ENCODE results near the gene CHD1. TPM values are rescaled to one million over a fixed set of nuclear protein-coding genes. Genes with fewer than 3 reads are reported as not detected.

CHD1 gene
- total and polyA plus RNA-seq, 2 donors (not counting 3 experiments of a cell fraction or from before 2014, with no cell fraction given), result 16.2 to 48.9 TPM

DNA sequence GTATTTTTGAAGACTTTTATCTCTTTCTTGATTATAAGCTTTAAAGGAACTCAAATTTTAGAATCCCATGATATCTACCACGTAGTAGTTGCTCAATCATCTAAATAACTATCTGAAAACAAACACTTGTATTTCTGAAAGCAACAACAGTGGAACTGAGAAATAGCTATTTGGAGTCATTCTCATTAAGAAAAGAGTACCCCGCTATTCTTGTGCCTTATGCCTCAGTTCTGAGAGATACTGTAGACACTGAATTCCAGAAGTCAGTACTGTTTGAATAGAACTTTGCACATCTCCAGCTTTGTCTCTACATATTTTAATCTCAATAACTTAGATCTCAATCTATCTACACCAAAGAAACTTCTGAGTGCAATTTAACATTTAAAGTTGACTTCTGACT lies 11.4 kb downstream of the CHD1 start:
- Histone ChIP-seq H3K79me2 (ENCODE audit: control insufficient read depth, insufficient read depth, low read length) (peaks cover 94% of the 10 kb centered on the region), H3K4me2 (ENCODE audit: insufficient read depth, low read length) (no peak overlapping the region), H3K27me3 (ENCODE audit: control insufficient read depth in 2 of 2, insufficient read depth in 2 of 2, low read length in 2 of 2) (no peaks in the 10 kb centered on the region), H3K4me1 (ENCODE audit: control insufficient read depth, extremely low read depth, insufficient read depth, low read length) (no peaks in the 10 kb centered on the region), H2AFZ (ENCODE audit: low read depth, low read length) (no peak overlapping the region), H3K36me3 (ENCODE audit: control insufficient read depth in 2 of 2, extremely low read depth in 1 of 2, insufficient read depth in 2 of 2, low read length in 2 of 2) (peaks cover 3 to 5% of the 10 kb centered on the region in 2 experiments), H4K20me1 (replicated peaks; ENCODE audit: control insufficient read depth, extremely low read depth, insufficient read depth, low read length) (peaks cover 5% of the 10 kb centered on the region), H3K9me1 (replicated peaks; ENCODE audit: control insufficient read depth, extremely low read depth, insufficient read depth, low read length) (peaks cover 3% of the 10 kb centered on the region), H3K27ac (ENCODE audit: insufficient read depth, low read depth, low read length) (no peak overlapping the region), H3K9ac (replicated peaks; ENCODE audit: extremely low read depth, insufficient read depth, low read length) (no peak overlapping the region), H3K4me3 (replicated peaks in 1 of 3; ENCODE audit: insufficient read depth in 1 of 3, low read depth in 1 of 3, low read length in 3 of 3) (no peak overlapping the region), H3K9me3 (replicated peaks; ENCODE audit: control insufficient read depth, insufficient read depth, low read length) (no peaks in the 10 kb centered on the region)
- intact Hi-C loops (cut with micrococcal nuclease), result no loop called here
- ChIA-PET POLR2A (no interaction called here), CTCF (no interaction called here)
- dilution Hi-C loops (cut with MboI; ENCODE audit: extremely low pct_ligation_motif_present, low sequenced_read_pairs), result no loop called here
- no peak for DNase-seq (ENCODE audit: low read depth, low spot score)
- TF ChIP-seq EZH2 (IDR thresholded peaks at IDR 0.05; ENCODE audit: borderline replicate concordance, low read depth, low read length, severe bottlenecking) (no peak), POLR2A (IDR thresholded peaks at IDR 0.05; ENCODE audit: low read depth, low read length) (no peak), MYC (IDR thresholded peaks at IDR 0.05; ENCODE audit: low read depth, low read length) (no peak), FOS (IDR thresholded peaks at IDR 0.05; ENCODE audit: borderline replicate concordance, insufficient read depth, low read length) (no peak), GATA2 (IDR thresholded peaks at IDR 0.05; ENCODE audit: insufficient read depth, insufficient read length, low read depth, low read length) (no peak), JUN (IDR thresholded peaks at IDR 0.05; ENCODE audit: borderline replicate concordance, insufficient read depth, insufficient read length, low read depth) (no peak), POLR2AphosphoS5 (IDR thresholded peaks at IDR 0.05; ENCODE audit: insufficient read depth, low read depth, low read length) (no peak), MAX (IDR thresholded peaks at IDR 0.05; ENCODE audit: insufficient read depth, insufficient read length) (no peak)
- TF ChIP-seq, protein P1, sequence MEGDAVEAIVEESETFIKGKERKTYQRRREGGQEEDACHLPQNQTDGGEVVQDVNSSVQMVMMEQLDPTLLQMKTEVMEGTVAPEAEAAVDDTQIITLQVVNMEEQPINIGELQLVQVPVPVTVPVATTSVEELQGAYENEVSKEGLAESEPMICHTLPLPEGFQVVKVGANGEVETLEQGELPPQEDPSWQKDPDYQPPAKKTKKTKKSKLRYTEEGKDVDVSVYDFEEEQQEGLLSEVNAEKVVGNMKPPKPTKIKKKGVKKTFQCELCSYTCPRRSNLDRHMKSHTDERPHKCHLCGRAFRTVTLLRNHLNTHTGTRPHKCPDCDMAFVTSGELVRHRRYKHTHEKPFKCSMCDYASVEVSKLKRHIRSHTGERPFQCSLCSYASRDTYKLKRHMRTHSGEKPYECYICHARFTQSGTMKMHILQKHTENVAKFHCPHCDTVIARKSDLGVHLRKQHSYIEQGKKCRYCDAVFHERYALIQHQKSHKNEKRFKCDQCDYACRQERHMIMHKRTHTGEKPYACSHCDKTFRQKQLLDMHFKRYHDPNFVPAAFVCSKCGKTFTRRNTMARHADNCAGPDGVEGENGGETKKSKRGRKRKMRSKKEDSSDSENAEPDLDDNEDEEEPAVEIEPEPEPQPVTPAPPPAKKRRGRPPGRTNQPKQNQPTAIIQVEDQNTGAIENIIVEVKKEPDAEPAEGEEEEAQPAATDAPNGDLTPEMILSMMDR (IDR thresholded peaks at IDR 0.05; ENCODE audit: extremely low read depth in 1 of 2, insufficient read depth in 1 of 2, low read depth in 1 of 2, low read length in 2 of 2), result no peak
- no peak for FAIRE-seq
- BruUV-seq (replicated peaks), result no TSS peak

Data from endothelial cell of umbilical vein (primary cell).